Endothelial cell of umbilical vein (primary cell): ENCODE results near the gene IPO9. TPM values are rescaled to one million over a fixed set of nuclear protein-coding genes. Genes with fewer than 3 reads are reported as not detected.
A peak's percentile ranks its signal among the peaks of the same experiment; 100 is the strongest.

Experiments used
- BruUV-seq: library from RNA; stranded (reverse); fragments of 400-500 nt; replicated peaks from 2 replicates; lab custom pipeline; 2021; lab: Mats Ljungman, UMichigan
- CTCF ChIA-PET: fragments of 300-600, 350-600 bp; sonication (Branson Sonifier 250); formaldehyde crosslinking; loops from one replicate; lab custom pipeline; 2021; ENCODE audit warnings: antibody characterized with exemption, inconsistent platforms; lab: Charles Lee
- POLR2A ChIA-PET: fragments of 300-600, 350-600 bp; sonication (Branson Sonifier 250); formaldehyde crosslinking; loops from one replicate; lab custom pipeline; 2021; ENCODE audit warnings: antibody characterized with exemption, inconsistent platforms; lab: Charles Lee
- DNase-seq: peaks from one replicate; pipeline ENCODE4 v3.0.0-alpha.2; 2011; ENCODE audit warnings: low read depth, low spot score
- FAIRE-seq: peaks from 2 replicates; lab custom pipeline; 2011; peaks lifted over from hg19 to GRCh38; lab: Jason Lieb, UNC
- H2AFZ ChIP-seq: 2 replicates; pipeline ENCODE4 v1.6.0; 2012; ENCODE audit warnings: low read depth, low read length, control low read depth, inconsistent platforms
- H3K27ac ChIP-seq: 2 replicates; pipeline ENCODE4 v1.5.1; 2011; ENCODE audit warnings: low read depth, mild to moderate bottlenecking, control low read depth, low read length, moderate library complexity; ENCODE audit not compliant: insufficient read depth
- H3K27me3 ChIP-seq, 2 experiments: 2 replicates each; pipeline versions ENCODE4 v1.6.0 to v1.6.1; 2011; ENCODE audit warnings: low read length in 2 of 2, mixed read lengths in 1 of 2; ENCODE audit not compliant: control insufficient read depth in 2 of 2, insufficient read depth in 2 of 2
- H3K36me3 ChIP-seq, 2 experiments: 2 replicates in 1 of 2; 3 replicates in 1 of 2; pipeline ENCODE4 v1.5.1; 2011; ENCODE audit warnings: low read length in 2 of 2, mild to moderate bottlenecking in 1 of 2, moderate library complexity in 1 of 2; ENCODE audit not compliant: control insufficient read depth in 2 of 2, insufficient read depth in 2 of 2; ENCODE audit errors: extremely low read depth in 1 of 2
- H3K4me1 ChIP-seq: 3 replicates; pipeline ENCODE4 v1.5.1; 2011; ENCODE audit warnings: mild to moderate bottlenecking, low read length; ENCODE audit not compliant: control insufficient read depth, insufficient read depth; ENCODE audit errors: extremely low read depth
- H3K4me2 ChIP-seq: 2 replicates; pipeline ENCODE4 v1.6.1; 2011; ENCODE audit warnings: low read length, control low read depth, mixed read lengths; ENCODE audit not compliant: insufficient read depth
- H3K4me3 ChIP-seq, 3 experiments: fragments of 200-600 bp in 1 of 3; sonication (generic), shearing (Covaris generic) in 1 of 3; replicated peaks in 1 of 3; 2 replicates each; pipeline ENCODE4 v1.5.1; 2011 to 2016; ENCODE audit warnings: control low read depth in 3 of 3, low read length in 3 of 3, mild to moderate bottlenecking in 2 of 3, inconsistent platforms in 1 of 3, low read depth in 1 of 3, moderate library complexity in 1 of 3; ENCODE audit not compliant: insufficient read depth in 1 of 3
- H3K79me2 ChIP-seq: 2 replicates; pipeline ENCODE4 v1.6.0; 2012; ENCODE audit warnings: low read length, inconsistent platforms; ENCODE audit not compliant: control insufficient read depth, insufficient read depth
- H3K9ac ChIP-seq: replicated peaks from 2 replicates; pipeline ENCODE3; 2011; ENCODE audit warnings: low read length, control low read depth; ENCODE audit not compliant: insufficient read depth; ENCODE audit errors: extremely low read depth
- H3K9me1 ChIP-seq: replicated peaks from 3 replicates; pipeline ENCODE4 v1.6.0; 2011; ENCODE audit warnings: mild to moderate bottlenecking, low read length; ENCODE audit not compliant: control insufficient read depth, insufficient read depth; ENCODE audit errors: extremely low read depth
- H3K9me3 ChIP-seq: replicated peaks from 2 replicates; pipeline ENCODE4 v1.5.1; 2012; ENCODE audit warnings: low read length, inconsistent platforms; ENCODE audit not compliant: control insufficient read depth, insufficient read depth
- H4K20me1 ChIP-seq: replicated peaks from 2 replicates; pipeline ENCODE3; 2011; ENCODE audit warnings: mild to moderate bottlenecking, low read length; ENCODE audit not compliant: control insufficient read depth, insufficient read depth; ENCODE audit errors: extremely low read depth
- CTCF ChIP-seq, 2 donors: IDR thresholded peaks; 1 replicate in 1 of 2; 2 replicates in 1 of 2; pipeline ENCODE4 v1.5.1; 2011; ENCODE audit warnings: low read length in 2 of 2, mild to moderate bottlenecking in 2 of 2, moderate library complexity in 2 of 2, control low read depth in 1 of 2, inconsistent platforms in 1 of 2, low read depth in 1 of 2; ENCODE audit not compliant: insufficient read depth in 1 of 2; ENCODE audit errors: extremely low read depth in 1 of 2
- MYC ChIP-seq: IDR thresholded peaks from one replicate; pipeline ENCODE4 v1.6.1; 2011; ENCODE audit warnings: mild to moderate bottlenecking, low read depth, low read length
- POLR2A ChIP-seq: IDR thresholded peaks from 2 replicates; pipeline ENCODE4 v1.6.1; 2012; ENCODE audit warnings: low read depth, mild to moderate bottlenecking, control low read depth, low read length
- POLR2AphosphoS5 ChIP-seq: IDR thresholded peaks from 2 replicates; pipeline ENCODE4 v1.6.1; 2012; ENCODE audit warnings: low read depth, mild to moderate bottlenecking, control low read depth, low read length, moderate library complexity; ENCODE audit not compliant: insufficient read depth
- dilution Hi-C: fragments of 300-500 bp; cut with MboI; formaldehyde crosslinking; loops from one replicate; pipeline ENCODE4 v1.15.0; 2019; ENCODE audit warnings: low sequenced_read_pairs; ENCODE audit not compliant: extremely low pct_ligation_motif_present
- intact Hi-C: fragments of 100-400 bp; cut with micrococcal nuclease; formaldehyde crosslinking; loops from one replicate; pipeline ENCODE4 v1.10.0; 2022
- polyA plus RNA-seq, 4 experiments: library from polyadenylated mRNA; depleted of rRNA in 3 of 4; stranded (reverse) in 3 of 4; unstranded in 1 of 4; fragments of >200 nt; gene quantifications; 2 replicates each; pipeline versions ENCODE4 v1.2.1 to v1.2.3, GENCODE V29; 2011 to 2012; ENCODE audit warnings: missing spikeins in 1 of 4
- total RNA-seq: library from RNA; stranded (reverse); gene quantifications from 2 replicates; pipeline ENCODE4 v1.2.3, GENCODE V29; 2021

IPO9 gene
- total and polyA plus RNA-seq, 2 donors (not counting 3 experiments of a cell fraction or from before 2014, with no cell fraction given) = 53.4 to 104 TPM

GRCh38 chr1:201792534-201793305 is 36.2 kb upstream of the IPO9 start:
- intact Hi-C loops = loop anchor here (1.0 to 5.0 kb wide), 5 partner anchors 79 to 262 kb away; no protein-coding TSS in a partner anchor
- Histone ChIP-seq H3K4me1 (peaks cover 51% of the 10 kb centered on the region), H3K79me2 (peaks cover 2% of the 10 kb centered on the region), H3K9ac (peak overlapping the region; percentile 4), H3K27me3 (no peaks in the 10 kb centered on the region), H3K9me3 (no peaks in the 10 kb centered on the region), H3K4me3 (no peak overlapping the region), H2AFZ (no peak overlapping the region), H3K9me1 (no peaks in the 10 kb centered on the region), H3K27ac (peak overlapping the region; percentile 76), H4K20me1 (no peaks in the 10 kb centered on the region), H3K4me2 (no peak overlapping the region), H3K36me3 (peaks cover 12 to 26% of the 10 kb centered on the region in 2 experiments)
- no TSS peak for BruUV-seq
- DNase-seq (peak; percentile 86), FAIRE-seq (peak; percentile 91)
- TF ChIP-seq POLR2AphosphoS5 (peak; percentile 30), POLR2A (peak; percentile 54), MYC (no peak), CTCF (IDR thresholded peaks at IDR 0.05; ENCODE audit: extremely low read depth in 1 of 2, insufficient read depth in 1 of 2, low read depth in 1 of 2, low read length in 2 of 2) (peak; percentile 90 to 97)
- POLR2A ChIA-PET = interaction anchor here (0.7 to 2.0 kb wide), 3 partner anchors 52 to 83 kb away, joined by 3 to 5 read pairs (median 3); no protein-coding TSS in a partner anchor
- CTCF ChIA-PET = interaction anchor here (0.6 to 20.2 kb wide), 60 partner anchors 9 to 357 kb away, joined by 3 to 970 read pairs (median 5); partner anchors contain the start of genes NAV1 and PHLDA3
- dilution Hi-C loops = no loop called here
